GM12892 (cell line): Measurements from ENCODE around the gene SLC7A6.

Source experiments
- POLR2A ChIP-seq: IDR thresholded peaks from 2 replicates; pipeline ENCODE4 v1.6.1; 2011; ENCODE audit warnings: low read depth, low read length, control low read depth
- POLR2AphosphoS5 ChIP-seq: IDR thresholded peaks from 2 replicates; pipeline ENCODE4 v1.6.1; 2011; ENCODE audit warnings: low read depth, low read length, control low read depth
- TAF1 ChIP-seq: IDR thresholded peaks from 2 replicates; pipeline ENCODE4 v1.6.1; 2011; ENCODE audit warnings: low read depth, mild to moderate bottlenecking, control low read depth, low read length, borderline replicate concordance

- TF ChIP-seq POLR2A = no peak
- TF ChIP-seq TAF1 = no peak
- TF ChIP-seq POLR2AphosphoS5 = no peak
These were observed 19.8 kb upstream of the SLC7A6 start for GRCh38 chr16:68244481-68244902.
